HG03457 (cell line): Measurements from ENCODE around the gene SCP2.

ENCODE experiments used
- ATAC-seq: cut with Tn5 transposase; IDR thresholded peaks from one replicate; pipeline ENCODE4 v1.9.1; 2021; ENCODE audit warnings: moderate number of reproducible peaks; ENCODE audit not compliant: unreplicated experiment

Gene SCP2

DNA sequence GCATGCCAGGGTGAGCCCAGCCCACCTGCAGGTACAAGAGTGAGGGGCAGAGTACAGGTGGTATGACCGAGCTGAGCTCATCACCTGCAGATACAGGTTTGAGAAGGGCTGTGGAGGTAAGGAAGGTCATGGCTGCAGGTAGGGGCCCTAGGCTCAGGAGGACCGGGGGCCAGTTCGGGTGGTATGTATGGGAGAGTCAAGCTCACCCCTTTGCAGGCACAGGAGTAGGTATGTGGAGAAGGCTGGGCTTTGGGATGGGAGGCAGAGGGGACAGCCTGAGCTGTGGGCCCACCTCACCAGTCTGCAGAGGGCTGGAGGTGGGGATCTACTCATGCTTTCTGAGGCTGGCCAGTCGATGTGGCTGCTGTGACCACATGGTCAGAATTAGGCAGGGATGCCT is 152.2 kb downstream of the SCP2 start:
- ATAC-seq: no peak

DNA sequence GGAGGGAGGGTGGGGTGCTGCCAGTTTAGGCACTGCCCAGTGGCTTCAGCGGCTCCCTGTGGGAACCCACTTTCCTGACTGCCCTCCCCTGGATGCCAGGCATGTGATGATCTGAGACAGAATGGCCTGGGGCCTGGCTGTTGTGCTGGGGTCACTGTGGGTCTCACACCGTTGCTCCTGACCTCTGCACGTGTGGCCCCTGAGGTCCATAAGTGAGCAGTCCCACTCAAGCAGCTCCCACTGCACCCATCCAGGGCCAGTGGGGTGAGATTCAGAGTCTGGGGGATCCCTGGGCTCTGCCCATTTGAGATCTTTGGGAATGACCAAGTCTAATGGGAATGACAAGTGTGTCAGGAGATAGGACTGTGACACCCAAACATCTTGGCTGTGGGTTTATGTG is 153.0 kb downstream of the SCP2 start:
- ATAC-seq: no peak

DNA sequence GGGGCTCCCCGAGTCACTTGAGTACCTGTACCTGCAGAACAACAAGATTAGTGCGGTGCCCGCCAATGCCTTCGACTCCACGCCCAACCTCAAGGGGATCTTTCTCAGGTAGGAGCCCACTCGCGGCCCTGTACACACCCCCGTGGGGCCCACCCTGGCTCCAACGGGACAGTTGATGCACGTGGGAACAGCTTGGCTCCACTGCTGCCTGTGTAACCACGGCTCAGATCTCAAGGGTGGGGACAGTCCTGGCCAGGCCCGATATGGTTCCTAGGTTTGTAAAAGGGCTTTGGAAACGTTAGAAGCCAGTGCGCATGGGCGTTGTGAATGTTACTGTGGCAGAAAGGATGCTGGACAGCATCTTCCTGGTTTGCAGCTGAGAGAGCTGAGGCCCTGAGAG is 153.7 kb downstream of the SCP2 start:
- no peak for ATAC-seq

DNA sequence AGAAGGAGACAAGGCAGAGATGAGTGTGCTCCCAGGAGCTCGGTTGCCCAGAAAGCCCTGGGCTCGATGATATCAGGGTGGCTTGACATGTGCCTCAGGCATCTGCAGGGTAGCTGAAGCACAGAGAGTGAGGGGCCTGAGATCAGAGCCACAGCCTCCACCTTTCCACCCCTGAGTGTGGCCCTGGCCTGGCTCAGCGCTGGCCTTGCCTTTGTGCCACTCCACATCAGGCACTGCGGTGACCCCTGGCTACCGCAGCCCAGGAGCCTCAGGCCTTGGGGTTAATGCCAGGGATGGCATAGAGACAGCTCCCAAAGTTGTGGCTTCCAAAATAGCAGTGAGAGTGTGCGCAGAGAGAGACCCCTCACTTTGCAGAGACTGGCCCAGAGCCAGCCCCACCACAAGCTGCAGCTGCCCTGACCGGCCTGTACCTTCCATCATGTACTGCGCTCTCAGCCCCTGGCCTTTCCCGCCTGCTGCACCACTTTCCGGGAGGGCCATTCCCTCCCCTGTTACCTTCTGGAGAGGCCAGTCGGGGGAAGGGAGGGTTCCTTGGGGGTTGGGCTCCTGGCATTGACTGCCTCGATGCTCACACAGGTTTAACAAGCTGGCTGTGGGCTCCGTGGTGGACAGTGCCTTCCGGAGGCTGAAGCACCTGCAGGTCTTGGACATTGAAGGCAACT is 154.4 kb downstream of the SCP2 start:
- ATAC-seq: no peak

DNA sequence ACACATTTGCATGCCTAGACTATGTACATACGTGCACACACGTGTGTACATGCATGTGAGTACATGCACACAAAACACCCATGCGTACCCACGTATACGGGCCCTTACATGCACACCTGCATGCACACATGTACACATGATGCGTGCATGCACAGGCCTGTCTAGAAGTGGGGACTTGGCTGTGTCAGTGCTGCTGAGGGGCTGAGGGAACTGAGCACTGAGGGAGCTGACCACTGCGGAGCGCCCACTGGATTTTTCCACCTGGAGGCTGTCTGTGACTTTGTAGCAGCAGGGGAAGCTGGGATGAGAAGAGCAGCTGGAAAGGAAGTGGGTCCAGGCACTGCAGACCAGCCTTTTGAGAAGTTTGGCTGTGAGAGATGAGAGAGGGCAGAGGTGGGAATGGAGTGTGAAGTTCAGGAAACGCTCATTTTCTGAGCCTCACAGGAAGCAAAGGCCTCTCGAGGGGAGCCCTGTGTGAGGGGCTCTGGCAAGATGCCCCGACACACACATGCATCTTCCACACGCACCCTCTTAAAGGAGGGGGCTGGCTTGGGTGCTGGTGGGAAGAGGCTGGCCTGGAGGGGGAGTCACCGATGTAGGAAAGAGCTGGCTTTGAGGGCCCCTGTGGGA is 155.9 kb downstream of the SCP2 start:
- no peak for ATAC-seq

DNA sequence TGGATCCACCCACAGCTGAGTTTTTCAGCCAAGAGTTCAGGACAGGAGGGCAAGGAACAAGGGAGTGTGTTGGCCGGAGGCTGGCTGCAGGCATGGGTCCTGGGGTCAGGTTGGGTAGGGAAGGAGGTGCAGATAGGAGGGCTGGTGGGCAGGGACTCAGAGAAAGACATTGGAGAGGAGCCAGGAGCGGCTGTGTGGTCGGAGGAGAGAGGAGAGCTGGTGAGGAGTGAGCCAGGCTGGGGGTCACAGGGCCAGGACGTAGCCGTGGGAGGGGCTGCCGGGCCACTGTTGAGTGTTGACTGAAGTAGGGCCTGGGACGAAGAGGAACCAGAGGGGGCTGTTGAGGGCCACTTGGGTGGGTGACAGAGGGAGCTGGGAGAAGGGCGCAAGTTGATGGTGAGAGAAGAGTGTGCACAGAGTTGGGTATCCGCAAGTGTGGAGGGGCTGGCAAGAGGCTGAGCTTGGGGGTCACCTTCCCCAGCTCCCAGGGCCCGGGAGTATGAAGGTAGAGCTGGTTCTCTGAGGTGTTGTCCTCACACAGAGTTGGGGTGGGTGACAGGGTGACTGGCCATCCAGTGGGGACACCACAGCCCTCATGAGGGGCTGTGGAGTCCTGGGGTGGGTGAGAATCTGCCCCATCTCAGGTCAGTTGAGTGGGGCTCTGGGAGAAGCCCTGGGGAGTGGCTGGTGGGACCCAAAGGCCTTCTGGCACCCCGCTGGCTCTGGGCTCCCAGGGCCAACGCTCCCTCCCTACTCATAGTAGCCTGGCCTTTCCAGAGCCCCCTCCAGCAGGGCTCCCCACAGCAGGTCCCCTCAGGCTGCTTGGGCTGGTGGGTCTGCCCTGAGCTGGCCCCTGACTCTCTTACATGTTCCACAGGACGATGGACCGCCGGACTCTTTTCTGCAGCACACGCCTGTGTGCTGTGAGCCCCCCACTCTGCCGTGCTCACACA is 156.8 kb downstream of the SCP2 start:
- no peak for ATAC-seq

DNA sequence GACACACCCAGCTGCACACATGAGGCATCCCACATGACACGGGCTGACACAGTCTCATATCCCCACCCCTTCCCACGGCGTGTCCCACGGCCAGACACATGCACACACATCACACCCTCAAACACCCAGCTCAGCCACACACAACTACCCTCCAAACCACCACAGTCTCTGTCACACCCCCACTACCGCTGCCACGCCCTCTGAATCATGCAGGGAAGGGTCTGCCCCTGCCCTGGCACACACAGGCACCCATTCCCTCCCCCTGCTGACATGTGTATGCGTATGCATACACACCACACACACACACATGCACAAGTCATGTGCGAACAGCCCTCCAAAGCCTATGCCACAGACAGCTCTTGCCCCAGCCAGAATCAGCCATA is 157.5 kb downstream of the SCP2 start:
- no peak for ATAC-seq

DNA sequence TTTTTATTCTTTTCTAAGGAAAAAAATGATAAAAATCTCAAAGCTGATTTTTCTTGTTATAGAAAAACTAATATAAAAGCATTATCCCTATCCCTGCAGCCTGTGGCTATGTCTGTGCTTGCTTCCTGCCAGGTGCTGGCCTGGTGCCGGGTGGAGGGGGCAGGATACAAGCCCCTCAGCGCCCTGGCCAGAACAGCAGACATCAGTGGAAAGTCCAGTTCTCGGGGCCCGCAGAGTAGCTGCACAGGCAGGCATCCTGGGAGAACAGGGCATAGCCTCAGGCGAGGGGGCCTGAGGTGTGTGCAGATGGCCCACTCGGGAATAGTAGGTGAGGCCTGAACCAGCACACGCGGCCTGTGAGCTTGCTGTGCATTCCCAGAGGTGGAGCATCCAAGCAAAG is 158.3 kb downstream of the SCP2 start:
- ATAC-seq: no peak

DNA sequence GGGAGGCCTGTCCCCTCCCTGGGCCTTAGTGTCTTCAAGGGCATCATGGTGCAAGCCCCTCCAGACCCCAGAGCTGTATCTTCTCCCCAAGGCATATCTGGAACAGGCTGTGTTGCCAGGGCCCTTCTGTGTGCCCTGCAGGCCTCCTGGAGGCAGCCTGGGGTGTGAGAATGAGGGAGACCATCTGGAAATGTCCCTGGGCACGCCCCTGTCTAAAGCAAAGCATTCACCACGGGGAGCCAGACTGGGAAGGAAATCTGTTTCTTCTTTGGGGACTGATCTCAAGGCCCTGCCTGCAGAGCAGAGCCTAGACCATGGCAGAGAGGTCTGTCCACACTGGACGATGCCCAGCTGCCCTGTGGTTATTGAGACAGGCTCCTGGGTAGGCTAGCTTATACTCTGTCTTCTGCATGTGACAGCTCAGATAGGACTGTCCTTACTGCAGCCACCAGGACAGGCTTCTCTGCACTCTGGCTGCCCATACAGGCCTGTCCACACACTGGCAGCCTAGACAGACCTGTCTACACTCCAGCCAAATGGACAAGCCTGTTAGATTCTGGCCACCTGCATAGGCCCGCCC is 159.5 kb downstream of the SCP2 start:
- no peak for ATAC-seq

DNA sequence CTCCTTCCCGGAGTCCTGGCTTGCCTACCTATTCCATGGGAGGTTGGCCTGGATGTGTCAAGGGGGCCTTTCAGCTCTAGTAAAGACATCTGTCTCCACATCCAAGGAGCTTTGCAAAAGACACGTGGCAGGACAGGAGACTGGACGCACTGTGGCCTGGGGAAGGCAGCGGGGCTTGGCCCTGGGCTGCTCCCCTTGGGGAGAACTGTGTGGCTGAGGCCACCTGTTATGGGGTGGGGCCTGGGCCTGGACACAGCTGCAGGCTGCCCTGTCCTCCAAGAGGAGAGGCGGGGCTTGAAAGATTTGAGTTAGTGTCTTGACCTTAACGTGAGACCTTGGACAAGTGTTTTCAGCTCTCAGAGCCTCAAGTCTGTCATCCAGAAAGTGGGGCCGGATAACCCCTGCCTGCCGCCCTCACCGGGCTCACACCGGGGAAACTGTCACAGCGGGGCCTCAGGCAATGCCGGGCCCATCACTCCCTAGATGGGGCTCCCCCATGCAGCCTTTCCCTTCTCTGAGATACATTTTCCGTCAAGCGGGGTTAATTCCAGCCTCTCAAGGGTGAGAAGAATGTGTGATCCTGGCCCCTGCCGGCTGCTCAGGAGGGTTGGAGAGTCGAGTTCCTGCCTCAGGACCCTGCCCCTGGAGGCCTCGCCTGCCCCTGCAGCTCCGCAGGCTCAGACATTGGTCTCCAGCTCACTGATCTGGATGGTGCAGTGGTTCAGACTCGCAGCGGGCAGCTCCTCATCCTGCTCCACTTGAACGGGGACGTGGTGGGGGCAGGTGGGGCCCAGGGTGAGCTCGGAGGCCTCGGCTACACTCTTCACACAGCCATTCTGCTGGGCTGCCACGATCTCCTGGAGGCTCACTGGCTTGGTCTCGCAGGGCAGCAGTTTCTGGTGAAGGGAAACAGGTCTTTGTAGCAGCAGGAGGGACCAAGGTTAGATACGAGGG is 160.5 kb downstream of the SCP2 start:
- no peak for ATAC-seq

DNA sequence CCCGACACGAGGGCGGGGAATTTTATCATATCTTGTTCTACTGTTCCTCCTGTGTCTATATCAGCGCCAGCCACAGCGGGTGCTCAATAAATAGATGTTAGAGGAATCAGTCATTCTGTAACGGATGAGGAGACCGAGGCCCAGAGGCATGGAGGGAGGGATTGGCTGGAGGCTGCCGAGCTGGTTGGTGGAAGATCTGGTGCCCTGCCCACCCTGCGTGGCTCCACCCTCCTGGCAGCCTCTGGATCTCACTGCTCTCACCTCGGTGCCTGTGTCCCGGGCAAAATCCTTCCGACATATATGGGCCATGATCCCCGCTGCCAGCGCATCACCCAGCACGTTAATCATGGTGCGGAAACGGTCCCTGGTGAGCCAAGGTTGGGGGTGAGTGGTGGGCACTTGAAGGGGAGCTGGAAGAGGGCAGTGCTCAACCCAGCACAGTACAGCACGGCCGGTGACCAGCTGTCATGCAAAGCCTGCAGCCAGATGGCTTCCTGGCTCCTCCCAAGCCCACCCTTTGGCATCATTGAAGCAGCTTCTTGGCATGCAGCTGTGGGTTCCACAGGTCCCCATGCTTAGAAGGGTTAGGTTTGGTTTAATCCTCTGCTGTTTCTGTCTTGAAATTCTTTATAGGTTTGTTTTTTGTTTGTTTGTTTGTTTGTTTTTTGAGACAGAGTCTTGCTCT is 161.7 kb downstream of the SCP2 start:
- ATAC-seq: no peak

DNA sequence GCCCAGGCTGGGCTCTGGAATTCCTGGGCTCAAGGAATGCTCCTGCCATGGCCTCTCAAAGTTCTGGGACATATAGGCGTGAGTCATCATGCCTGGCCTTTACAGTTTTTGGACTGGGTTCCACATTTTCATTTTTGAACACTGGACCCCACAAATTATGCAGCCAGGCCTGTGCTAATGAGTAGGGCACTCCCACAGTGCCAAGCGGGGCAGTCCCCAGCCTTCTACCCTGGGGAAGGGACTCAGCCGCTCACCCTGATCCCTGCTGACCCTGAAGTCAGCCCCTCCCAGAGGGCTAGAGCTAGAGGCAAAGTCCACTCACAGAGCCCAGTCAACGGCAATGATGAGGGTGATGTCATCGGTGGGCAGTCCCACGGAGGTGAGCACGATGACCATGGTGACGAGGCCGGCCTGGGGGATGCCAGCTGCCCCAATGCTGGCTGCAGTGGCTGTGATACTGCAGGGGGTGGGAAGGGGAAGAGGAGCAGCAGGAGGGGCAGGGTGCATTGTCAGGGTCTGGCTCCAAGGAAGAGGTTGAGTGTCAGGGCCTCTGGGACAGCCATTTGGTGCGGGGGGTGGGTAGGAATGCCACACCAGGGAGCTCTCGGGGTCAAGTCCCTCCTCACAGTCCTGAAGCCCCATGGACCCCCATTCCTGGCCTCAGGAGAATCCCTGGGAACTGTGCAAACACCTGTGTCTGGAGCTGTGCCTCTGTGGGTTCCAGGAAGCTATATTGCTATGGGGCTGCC is 162.6 kb downstream of the SCP2 start:
- no peak for ATAC-seq

DNA sequence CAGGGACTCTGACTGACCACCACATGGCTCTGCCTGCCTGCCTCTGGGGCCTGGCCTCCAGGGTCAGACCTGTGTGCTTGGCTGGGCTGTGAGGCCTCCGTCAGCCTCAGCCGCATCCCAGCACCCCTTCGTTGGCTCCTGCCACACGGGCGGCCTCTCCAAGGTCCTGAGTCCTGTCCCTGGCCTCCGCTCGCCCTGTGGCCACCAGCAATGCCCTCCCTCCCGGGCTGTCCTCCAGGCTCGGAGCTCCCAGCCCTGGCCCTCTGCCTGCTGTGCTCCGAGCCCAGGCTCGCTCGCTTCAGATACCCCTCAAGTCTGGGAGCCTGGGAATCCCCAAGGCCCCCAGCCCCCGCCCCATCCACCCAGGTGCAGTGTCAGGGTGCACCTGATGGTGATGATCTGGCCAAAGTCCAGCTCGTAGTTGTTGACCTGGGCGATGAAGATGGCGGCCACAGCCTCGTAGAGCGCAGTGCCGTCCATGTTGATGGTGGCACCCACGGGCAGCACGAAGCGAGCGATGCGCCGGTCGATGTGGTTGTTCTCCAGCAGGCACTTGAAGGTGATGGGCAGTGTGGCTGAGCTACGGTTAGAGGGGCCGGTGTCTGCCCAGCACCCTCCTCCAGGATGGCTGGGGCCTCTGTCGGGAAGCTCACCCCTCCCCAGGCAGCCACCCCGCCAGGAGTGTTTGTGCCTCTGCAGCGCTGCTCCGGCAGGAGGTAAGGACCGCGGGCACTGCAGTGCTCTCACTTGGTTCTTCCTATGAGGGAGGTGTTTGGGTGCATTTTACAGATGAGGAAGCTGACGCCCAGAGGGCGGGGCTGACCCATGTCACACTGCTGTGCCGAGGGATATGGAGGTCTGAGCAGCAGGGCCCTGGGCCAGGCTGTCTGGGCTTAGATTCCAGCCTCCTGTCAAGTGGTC is 163.4 kb downstream of the SCP2 start:
- ATAC-seq: no peak

DNA sequence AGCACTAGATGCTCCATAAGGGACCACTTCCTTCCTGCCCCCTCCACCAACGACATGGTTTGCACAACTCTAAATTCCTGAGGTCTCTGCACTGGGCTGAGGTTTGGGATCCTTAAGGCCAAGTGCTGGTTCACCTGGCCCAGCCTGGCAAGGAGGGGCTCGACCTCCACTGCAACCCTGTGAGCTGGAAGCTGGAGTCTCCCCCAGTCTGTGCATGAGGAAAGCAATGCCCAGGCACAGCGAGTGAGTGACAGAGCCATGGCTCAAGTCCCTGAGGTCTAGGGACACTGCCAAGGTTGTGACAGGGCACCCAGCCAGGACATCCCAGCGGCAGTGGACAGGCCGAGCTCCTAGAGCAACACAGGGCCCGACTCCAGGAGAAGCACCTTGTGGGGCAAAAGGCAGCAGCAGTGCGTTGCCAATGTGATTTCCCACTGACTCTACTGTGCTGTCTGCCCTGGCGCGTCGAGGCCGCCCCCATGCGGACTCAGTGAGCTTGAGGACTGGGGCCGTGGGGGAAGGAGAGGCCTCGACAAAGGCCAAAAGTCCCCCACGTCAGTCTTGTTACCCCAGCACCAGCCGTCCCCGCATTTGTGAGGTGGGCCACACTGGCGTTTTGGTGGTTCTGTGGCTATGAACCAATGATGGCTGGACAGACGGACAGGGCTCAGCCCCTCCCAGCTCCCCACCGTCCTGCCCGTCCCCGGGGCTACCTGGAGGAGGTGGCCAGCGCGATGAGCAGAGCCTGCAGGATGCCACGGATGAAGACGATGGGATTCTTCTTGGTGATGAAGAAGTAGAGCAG is 165.0 kb downstream of the SCP2 start:
- no peak for ATAC-seq

DNA sequence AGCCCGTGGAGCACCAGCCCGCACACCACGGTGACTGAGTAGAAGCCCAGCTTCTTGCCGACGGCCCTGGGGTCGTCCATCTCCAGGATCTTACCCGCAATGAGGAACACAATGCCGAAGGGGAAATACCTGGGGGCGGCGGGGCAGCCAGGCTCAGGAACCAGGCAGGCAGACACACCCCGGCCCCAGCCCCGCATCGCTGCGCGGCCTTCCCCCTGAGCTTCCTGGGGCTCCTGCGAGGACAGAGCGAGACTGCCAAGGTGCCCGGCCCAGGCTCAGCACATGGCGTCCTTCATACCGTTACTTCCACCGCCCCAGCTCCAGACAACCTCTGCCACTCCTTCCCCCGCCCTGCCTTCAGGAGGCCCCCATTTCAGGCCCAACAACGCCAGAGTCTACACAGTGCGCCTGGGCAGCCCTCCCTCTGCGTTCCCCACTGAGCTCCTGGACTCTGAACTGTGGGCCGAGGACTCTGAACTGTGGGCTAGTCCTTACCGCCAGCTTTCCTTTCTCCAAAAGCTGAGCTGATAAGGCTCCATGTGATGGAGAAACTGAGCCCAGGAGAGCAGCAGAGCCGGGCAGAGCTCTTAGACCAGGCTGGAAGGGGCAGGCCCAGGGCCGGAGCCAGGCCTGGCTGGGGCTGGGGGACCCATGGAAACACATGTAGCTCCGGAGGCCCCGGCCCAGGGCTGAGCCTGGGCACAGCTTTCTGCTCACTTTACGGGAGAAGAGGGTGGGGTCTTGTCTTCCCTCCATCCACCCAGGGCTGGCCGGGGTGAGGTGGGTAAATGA is 165.8 kb downstream of the SCP2 start:
- no peak for ATAC-seq

DNA sequence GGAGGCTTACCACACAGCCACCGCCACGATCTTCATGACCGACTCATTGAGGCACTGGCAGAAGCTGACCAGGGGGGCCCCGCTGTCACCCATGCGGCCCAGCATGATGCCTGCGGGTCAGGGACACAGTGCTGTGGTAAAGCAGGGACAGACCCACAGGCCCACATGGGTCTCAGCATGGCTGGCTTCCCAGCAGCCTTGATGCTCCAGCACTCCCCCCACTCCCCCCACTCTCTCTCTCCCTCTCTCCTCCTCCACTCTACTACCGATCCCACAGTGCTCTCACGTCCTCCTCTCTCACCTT is 166.3 kb downstream of the SCP2 start:
- ATAC-seq: no peak
